Activated naive CD4-positive, alpha-beta T cell treated with anti-CD3 and anti-CD28 coated beads, Interleukin-2, amount 50 U/mL, for 72 hours (primary cell): ENCODE results near the gene SSTR3. TPM values are rescaled to one million over a fixed set of nuclear protein-coding genes. Genes with fewer than 3 reads are reported as not detected.

Source experiments
- ATAC-seq, 2 donors: fragments of 150-1000 bp; cut with Tn5 transposase; 2 replicates each; pipeline ENCODE4 v1.10.0; 2021; ENCODE audit warnings: mild to moderate bottlenecking in 2 of 2, moderate library complexity in 2 of 2
- DNase-seq, 2 donors: peaks; one replicate each; pipeline ENCODE4 v3.0.0; 2021 to 2022; ENCODE audit warnings: low spot score in 2 of 2
- H3K27ac Mint-ChIP-seq, 2 donors: one replicate each; pipeline ENCODE4 v1.8.0; 2022; ENCODE audit warnings: mild to moderate bottlenecking in 2 of 2, mixed read lengths in 2 of 2
- H3K36me3 Mint-ChIP-seq, 2 donors: one replicate each; pipeline ENCODE4 v1.8.0; 2022; ENCODE audit warnings: mixed read lengths in 2 of 2
- H3K9me3 Mint-ChIP-seq, 2 donors: one replicate each; pipeline ENCODE4 v1.8.0; 2022; ENCODE audit warnings: mixed read lengths in 2 of 2
- total RNA-seq, 2 donors: library from RNA; stranded (reverse); gene quantifications; one replicate each; pipeline ENCODE4 v1.2.3, GENCODE V29; 2022

Gene SSTR3
- total RNA-seq, 2 donors from 2014 or later = 5.2 to 28.1 TPM

DNA sequence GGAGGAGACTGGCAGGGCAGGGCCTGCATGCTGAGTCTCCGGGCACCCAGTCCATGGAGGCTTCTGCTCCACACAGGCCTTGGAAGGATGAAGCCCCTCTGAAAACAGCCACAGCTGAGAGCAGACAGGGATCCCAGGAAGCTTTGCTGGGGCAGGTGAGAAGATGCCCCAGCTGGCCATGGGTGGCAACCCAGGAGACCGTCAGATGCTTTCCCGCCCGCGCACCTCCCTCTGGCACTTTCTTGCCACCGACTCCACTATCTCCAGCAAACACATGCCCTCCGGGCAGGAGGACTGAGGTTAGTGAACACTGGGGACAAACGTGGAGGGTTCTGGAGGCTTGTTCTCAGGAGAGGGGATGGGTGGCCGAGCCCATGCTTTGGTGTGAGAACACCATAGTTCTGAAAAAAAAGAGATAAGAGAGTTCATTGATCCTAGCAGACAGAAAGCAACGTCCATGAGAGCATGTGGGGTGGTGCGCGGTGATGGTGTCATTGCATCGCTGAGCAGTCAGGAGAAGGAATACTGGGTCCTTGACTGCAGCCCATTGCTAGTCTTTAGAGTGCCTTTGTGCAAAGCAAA, 26.5 kb downstream of the SSTR3 start:
- ATAC-seq (no peak), DNase-seq (no peak)
- H3K36me3 Mint-ChIP-seq = peaks cover 0 to 7% of the 10 kb centered on the region in 2 donors
- peak overlapping the region in 1 of 2 donors; percentile 6 for H3K27ac Mint-ChIP-seq
- H3K9me3 Mint-ChIP-seq = no peaks in the 10 kb centered on the region

GRCh38 chr22:37184816-37185541, 27.3 kb downstream of the SSTR3 start:
- H3K9me3 Mint-ChIP-seq = no peaks in the 10 kb centered on the region
- DNase-seq = peak in 1 of 2 donors; percentile 37
- no peak overlapping the region for H3K27ac Mint-ChIP-seq
- H3K36me3 Mint-ChIP-seq = peaks cover 0 to 7% of the 10 kb centered on the region in 2 donors
- no peak for ATAC-seq

DNA sequence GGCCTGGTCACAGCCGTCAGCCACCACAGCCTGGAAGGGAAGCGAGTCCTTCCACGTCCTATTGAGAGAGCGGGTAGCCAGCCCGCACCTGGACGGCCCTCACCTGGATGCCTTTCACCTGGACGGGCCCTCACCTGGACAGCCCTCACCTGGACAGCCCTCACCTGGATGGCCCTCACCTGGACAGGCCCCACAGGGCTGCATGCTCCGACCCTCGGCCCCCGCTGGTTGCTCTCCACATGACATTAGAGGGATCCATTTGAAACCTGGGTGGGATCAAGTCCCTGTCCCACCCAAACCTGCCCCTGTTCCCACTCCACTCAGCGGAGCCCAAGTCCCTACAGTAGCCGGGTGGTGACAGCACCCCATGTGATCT, 27.9 kb downstream of the SSTR3 start:
- DNase-seq = no peak
- H3K27ac Mint-ChIP-seq = no peak overlapping the region
- ATAC-seq = no peak
- H3K9me3 Mint-ChIP-seq = no peaks in the 10 kb centered on the region
- H3K36me3 Mint-ChIP-seq = peaks cover 0 to 2% of the 10 kb centered on the region in 2 donors

DNA sequence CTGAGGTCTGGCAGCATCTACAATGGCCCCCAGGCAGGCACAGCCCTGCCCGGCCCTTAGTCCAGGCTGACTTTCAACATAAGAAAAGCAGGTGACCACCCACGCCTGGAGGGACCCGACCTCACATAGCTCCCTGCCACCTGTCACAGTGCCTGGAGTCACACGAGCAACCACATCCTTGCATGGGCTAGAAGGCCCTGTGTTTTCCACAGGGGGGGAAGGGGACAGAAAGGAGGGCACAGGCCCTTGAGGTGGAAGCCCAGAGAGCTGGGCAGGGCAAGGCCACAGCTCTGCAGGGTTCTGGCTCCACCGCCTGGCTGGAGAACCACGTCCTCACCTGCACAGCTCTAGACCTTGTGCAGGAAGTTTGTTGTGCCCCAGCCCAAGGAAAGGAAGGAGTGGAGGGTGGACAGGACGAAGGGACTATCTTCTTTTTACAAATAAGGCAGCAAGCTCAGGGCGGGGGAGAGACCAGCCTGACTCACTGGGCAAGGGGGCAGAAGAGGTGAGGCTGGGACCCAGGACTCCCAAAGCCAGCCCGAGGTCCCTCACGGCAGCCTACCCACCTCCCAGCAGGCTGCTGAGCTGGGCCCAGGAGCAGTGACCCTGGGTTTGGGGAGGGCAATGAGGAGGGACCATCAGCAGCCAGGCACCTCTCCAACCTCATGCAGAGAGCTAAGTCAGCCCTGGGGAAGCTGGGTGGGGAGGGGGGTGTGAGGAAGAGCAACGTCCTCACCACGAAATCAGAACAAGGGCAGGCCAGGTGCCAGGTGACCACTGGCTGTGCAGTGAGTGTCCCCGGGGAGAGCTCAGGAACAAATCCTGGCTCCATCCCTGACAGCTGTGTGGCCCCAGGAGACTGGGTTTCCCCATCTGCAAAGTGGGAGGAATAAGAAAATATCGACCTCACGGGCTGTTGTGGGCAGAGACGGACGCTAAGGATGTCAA, 28.6 kb downstream of the SSTR3 start:
- peak; percentile 13 to 29 for ATAC-seq
- no peak overlapping the region for H3K27ac Mint-ChIP-seq

GRCh38 chr22:37182949-37183245, 29.4 kb downstream of the SSTR3 start:
- Mint-ChIP-seq H3K9me3 (no peaks in the 10 kb centered on the region), H3K27ac (peak overlapping the region in 1 of 2 donors; percentile 14)
- no peak for ATAC-seq

More for the DNA sequence above, 28.6 kb downstream of the SSTR3 start:
- Mint-ChIP-seq H3K36me3 (no peaks in the 10 kb centered on the region), H3K9me3 (no peaks in the 10 kb centered on the region)
- no peak for DNase-seq

GRCh38 chr22:37182101-37182948, 30.0 kb downstream of the SSTR3 start:
- DNase-seq = no peak
- H3K36me3 Mint-ChIP-seq = no peaks in the 10 kb centered on the region
- H3K9me3 Mint-ChIP-seq = no peaks in the 10 kb centered on the region
- peak in 1 of 2 donors; percentile 39 for ATAC-seq
- H3K27ac Mint-ChIP-seq = peak overlapping the region; percentile 51 to 55

More at GRCh38 chr22:37182949-37183245, 29.4 kb downstream of the SSTR3 start:
- H3K36me3 Mint-ChIP-seq = no peaks in the 10 kb centered on the region
- DNase-seq = no peak

- ATAC-seq (no peak), DNase-seq (no peak)
- H3K27ac Mint-ChIP-seq = peak overlapping the region; percentile 51 to 55
- H3K36me3 Mint-ChIP-seq = no peaks in the 10 kb centered on the region
- no peaks in the 10 kb centered on the region for H3K9me3 Mint-ChIP-seq
These were observed 30.6 kb downstream of the SSTR3 start for GRCh38 chr22:37181681-37182080.

GRCh38 chr22:37180531-37181231, 31.6 kb downstream of the SSTR3 start:
- H3K27ac Mint-ChIP-seq = peak overlapping the region in 1 of 2 donors; percentile 51
- ATAC-seq (no peak), DNase-seq (peak in 1 of 2 donors; percentile 43)
- H3K36me3 Mint-ChIP-seq = no peaks in the 10 kb centered on the region
- H3K9me3 Mint-ChIP-seq = no peaks in the 10 kb centered on the region

DNA sequence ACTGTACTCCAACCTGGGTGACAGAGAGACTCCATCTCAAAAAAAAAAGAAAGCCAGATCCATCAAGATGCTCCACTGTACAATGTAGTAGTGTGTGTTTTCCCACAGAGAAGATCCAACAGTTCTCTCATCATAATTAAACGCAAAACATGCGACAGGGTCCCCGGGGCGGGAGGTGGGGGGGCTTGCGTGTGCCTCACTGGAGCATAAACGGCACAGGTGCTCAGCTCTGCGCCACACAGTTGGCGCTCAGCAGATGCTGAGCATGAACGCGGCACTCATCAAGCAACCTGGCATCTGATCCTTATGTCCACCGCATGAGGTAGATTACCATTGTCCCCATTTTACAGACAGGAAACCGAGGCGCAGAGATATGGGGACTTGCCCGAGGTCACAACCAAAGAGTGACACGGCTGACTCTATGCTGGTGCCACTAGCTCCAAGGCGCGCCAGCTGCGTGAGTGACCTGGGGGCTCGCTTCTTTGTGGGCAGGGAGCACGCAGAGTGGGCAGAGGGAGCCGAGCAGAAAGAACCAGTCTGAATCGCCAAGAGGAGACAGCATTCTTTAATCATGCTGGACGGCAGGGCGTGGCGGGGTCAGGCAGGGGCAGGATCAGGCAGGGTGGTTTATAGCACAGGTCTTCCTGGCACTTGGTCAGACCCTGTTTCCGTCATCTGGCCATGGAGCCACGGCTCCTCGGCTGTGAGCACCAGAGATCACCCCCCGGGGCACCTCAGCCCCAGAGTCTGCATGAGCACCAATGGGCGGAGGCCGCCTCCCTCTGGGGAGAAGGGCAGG, 32.5 kb downstream of the SSTR3 start:
- no peak for ATAC-seq
- DNase-seq = peak in 1 of 2 donors; percentile 56
- Mint-ChIP-seq H3K27ac (peak overlapping the region in 1 of 2 donors; percentile 51), H3K9me3 (no peaks in the 10 kb centered on the region), H3K36me3 (no peaks in the 10 kb centered on the region)

- no peak for ATAC-seq
- Mint-ChIP-seq H3K36me3 (no peaks in the 10 kb centered on the region), H3K27ac (no peak overlapping the region), H3K9me3 (no peaks in the 10 kb centered on the region)
- no peak for DNase-seq
These were observed 33.2 kb downstream of the SSTR3 start for GRCh38 chr22:37179126-37179470.

GRCh38 chr22:37178350-37179125, 33.7 kb downstream of the SSTR3 start:
- ATAC-seq (no peak), DNase-seq (no peak)
- no peaks in the 10 kb centered on the region for H3K9me3 Mint-ChIP-seq
- peak overlapping the region in 1 of 2 donors; percentile 12 for H3K27ac Mint-ChIP-seq
- no peaks in the 10 kb centered on the region for H3K36me3 Mint-ChIP-seq

- Mint-ChIP-seq H3K9me3 (no peaks in the 10 kb centered on the region), H3K36me3 (no peaks in the 10 kb centered on the region), H3K27ac (peak overlapping the region in 1 of 2 donors; percentile 12)
- no peak for DNase-seq
- ATAC-seq = no peak
These were observed 34.5 kb downstream of the SSTR3 start for GRCh38 chr22:37177755-37178154.

GRCh38 chr22:37177221-37177620, 35.1 kb downstream of the SSTR3 start:
- Mint-ChIP-seq H3K36me3 (no peaks in the 10 kb centered on the region), H3K27ac (peak overlapping the region in 1 of 2 donors; percentile 12), H3K9me3 (no peaks in the 10 kb centered on the region)
- ATAC-seq = no peak
- DNase-seq = no peak

DNA sequence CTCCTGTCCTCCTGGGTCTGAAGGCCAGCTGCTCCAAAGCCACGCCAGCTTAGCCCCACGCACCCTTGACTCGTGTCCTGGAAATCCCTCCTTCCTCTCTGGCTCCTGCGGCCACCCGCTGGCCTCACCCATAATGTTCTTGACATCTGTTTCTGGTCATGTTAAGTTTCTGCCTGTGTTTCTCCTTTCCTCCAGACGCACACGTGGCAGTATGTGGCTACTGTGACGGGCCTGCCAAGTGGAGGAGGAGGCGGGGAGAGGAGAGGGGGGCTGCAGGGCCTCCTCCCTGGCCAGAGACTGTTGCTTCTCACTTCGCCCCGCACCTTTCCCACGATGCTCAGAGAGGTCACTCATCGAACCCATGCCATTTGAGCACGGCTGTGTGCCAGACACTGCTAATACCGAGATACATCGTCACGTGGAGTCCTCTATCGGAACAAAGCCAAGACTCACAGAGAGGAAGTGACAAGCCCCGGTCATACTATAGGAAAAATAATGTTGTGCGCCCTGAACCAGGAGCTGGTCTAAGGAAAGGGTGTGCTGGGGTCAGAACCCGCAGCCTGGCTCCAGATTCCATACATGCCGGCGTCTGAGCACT, 35.7 kb downstream of the SSTR3 start:
- ATAC-seq (peak in 1 of 2 donors; percentile 74), DNase-seq (peak in 1 of 2 donors; percentile 53)
- H3K9me3 Mint-ChIP-seq = no peaks in the 10 kb centered on the region
- H3K36me3 Mint-ChIP-seq = no peaks in the 10 kb centered on the region
- no peak overlapping the region for H3K27ac Mint-ChIP-seq
